Measurements from ENCODE around the gene ZNF496.

ZNF496 gene

DNA sequence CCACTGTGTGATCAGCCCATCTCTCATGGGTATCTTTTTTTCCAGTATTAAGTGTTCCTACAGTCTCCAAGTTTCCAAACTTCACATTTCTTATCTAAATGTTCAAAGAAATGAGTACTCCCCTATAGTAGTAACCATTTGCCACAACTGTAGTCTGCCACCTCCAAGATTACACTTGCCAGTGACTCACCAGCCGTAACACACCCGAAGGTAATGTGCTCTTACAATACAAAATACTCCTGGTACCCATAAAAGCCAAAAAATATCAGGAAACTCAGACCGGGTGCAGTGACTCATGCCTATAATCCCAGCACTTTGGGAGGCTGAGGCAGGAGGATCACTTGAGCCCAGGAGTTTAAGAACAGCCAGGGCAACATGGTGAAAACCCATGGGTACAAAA is 20.5 kb upstream of the ZNF496 start:
- peaks cover 35% of the 10 kb centered on the region for H3K4me1 Mint-ChIP-seq
- H3K27me3 Mint-ChIP-seq (ENCODE audit: low read depth, poor library complexity): no peaks in the 10 kb centered on the region
- no peak overlapping the region for H3K4me3 Mint-ChIP-seq
- H3K36me3 Mint-ChIP-seq (ENCODE audit: low read depth): peaks cover 71% of the 10 kb centered on the region
- no peak for DNase-seq
- TF ChIP-seq CTCF (IDR thresholded peaks at IDR 0.05): no peak
- peaks cover 34% of the 10 kb centered on the region for H3K9me3 Mint-ChIP-seq
- H3K27ac Mint-ChIP-seq: no peak overlapping the region

DNA sequence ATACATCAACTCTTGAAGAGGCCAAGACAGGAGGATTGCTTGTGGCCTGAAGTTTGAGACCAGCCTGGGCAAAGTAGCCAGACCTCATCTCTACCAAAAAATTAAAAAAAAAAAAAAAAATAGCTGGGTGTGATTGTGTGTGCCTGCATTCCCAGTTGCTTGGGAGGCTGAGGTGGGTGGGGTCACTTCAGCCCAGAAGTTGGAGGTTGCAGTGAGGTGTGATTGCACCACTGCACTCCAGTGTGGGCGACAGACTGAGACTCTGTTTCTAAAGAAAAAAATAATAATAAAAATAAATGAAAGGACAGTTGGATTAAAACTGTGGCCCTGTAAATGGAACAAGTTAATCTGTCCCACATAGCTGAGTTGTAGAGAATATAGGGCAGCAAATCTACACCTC is 18.9 kb upstream of the ZNF496 start:
- H3K4me1 Mint-ChIP-seq: peaks cover 19% of the 10 kb centered on the region
- H3K36me3 Mint-ChIP-seq (ENCODE audit: low read depth): peaks cover 85% of the 10 kb centered on the region
- no peak overlapping the region for H3K4me3 Mint-ChIP-seq
- H3K27me3 Mint-ChIP-seq (ENCODE audit: low read depth, poor library complexity): no peaks in the 10 kb centered on the region
- peaks cover 40% of the 10 kb centered on the region for H3K9me3 Mint-ChIP-seq
- H3K27ac Mint-ChIP-seq: no peak overlapping the region
- TF ChIP-seq CTCF (IDR thresholded peaks at IDR 0.05): no peak
- DNase-seq: no peak

- H3K4me1 Mint-ChIP-seq: peaks cover 7% of the 10 kb centered on the region
- TF ChIP-seq CTCF (IDR thresholded peaks at IDR 0.05): no peak
- H3K4me3 Mint-ChIP-seq: no peak overlapping the region
- DNase-seq: no peak
- peaks cover 86% of the 10 kb centered on the region for H3K36me3 Mint-ChIP-seq (ENCODE audit: low read depth)
- peaks cover 33% of the 10 kb centered on the region for H3K9me3 Mint-ChIP-seq
- no peaks in the 10 kb centered on the region for H3K27me3 Mint-ChIP-seq (ENCODE audit: low read depth, poor library complexity)
- no peak overlapping the region for H3K27ac Mint-ChIP-seq
These were observed 16.0 kb upstream of the ZNF496 start for GRCh38 chr1:247347477-247348222.

- Mint-ChIP-seq H3K9me3 (peaks cover 26% of the 10 kb centered on the region), H3K27ac (no peak overlapping the region), H3K4me3 (no peak overlapping the region), H3K36me3 (ENCODE audit: low read depth) (peaks cover 89% of the 10 kb centered on the region), H3K27me3 (ENCODE audit: low read depth, poor library complexity) (no peaks in the 10 kb centered on the region), H3K4me1 (peaks cover 10% of the 10 kb centered on the region)
- no peak for TF ChIP-seq CTCF (IDR thresholded peaks at IDR 0.05)
- no peak for DNase-seq
These were observed 14.2 kb upstream of the ZNF496 start for GRCh38 chr1:247345881-247346280.

- H3K9me3 Mint-ChIP-seq: peaks cover 13% of the 10 kb centered on the region
- H3K4me3 Mint-ChIP-seq: no peak overlapping the region
- DNase-seq: no peak
- peaks cover 11% of the 10 kb centered on the region for H3K4me1 Mint-ChIP-seq
- no peaks in the 10 kb centered on the region for H3K27me3 Mint-ChIP-seq (ENCODE audit: low read depth, poor library complexity)
- no peak overlapping the region for H3K27ac Mint-ChIP-seq
- peaks cover 91% of the 10 kb centered on the region for H3K36me3 Mint-ChIP-seq (ENCODE audit: low read depth)
- TF ChIP-seq CTCF (IDR thresholded peaks at IDR 0.05): no peak
These were observed 12.1 kb upstream of the ZNF496 start for GRCh38 chr1:247343801-247344200.

GRCh38 chr1:247338723-247339275 is 7.1 kb upstream of the ZNF496 start:
- no peak for TF ChIP-seq CTCF (IDR thresholded peaks at IDR 0.05)
- DNase-seq: no peak
- H3K9me3 Mint-ChIP-seq: no peaks in the 10 kb centered on the region
- H3K4me3 Mint-ChIP-seq: no peak overlapping the region
- H3K27ac Mint-ChIP-seq: peak overlapping the region; percentile 88
- peaks cover 57% of the 10 kb centered on the region for H3K4me1 Mint-ChIP-seq
- H3K27me3 Mint-ChIP-seq (ENCODE audit: low read depth, poor library complexity): no peaks in the 10 kb centered on the region
- H3K36me3 Mint-ChIP-seq (ENCODE audit: low read depth): peaks cover 80% of the 10 kb centered on the region
